OCI-LY1 (cell line): Measurements from ENCODE around the gene C10orf88.

Experiments used
- EZH2 ChIP-seq: fragments of 200-600 bp; sonication (generic), shearing (Covaris generic); IDR thresholded peaks from 2 replicates; pipeline ENCODE4 v1.8.0; 2017; ENCODE audit warnings: borderline replicate concordance, mixed run types, mild to moderate bottlenecking, antibody characterized with exemption, low read length, moderate library complexity, mixed read lengths
- TF ChIP-seq, protein P1 (sequence below): fragments of 200-600 bp; sonication (generic), shearing (Covaris generic); IDR thresholded peaks from 2 replicates; pipeline ENCODE4 v1.5.1; 2017; ENCODE audit warnings: mild to moderate bottlenecking, antibody characterized with exemption, low read length, moderate library complexity, mixed read lengths

DNA sequence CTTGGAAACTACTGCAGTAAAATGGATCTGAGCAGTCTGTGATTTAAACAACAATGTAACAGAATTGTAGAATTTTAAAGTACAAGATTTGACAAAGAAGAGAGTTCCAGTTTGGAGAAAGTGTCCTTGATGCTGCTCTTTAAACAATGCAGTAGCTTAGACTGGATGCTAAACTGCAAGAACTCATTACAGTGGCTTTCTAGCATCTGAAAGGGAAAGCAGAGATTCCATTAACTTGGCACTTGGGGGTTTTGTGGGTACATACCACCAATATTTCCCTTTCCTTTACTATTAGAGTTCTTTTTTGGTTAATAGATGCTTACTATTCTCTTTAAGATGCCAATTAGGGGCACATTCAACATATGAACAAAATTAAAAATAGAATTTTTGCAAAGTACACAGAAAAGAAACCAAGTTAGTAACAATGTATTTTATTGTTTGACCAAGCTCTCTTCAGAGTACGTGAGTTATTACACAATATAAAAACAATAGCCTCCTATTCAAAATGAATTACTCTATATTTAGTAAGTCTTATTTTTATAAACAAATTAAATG lies 38.1 kb upstream of the C10orf88 start:
- TF ChIP-seq, protein P1, sequence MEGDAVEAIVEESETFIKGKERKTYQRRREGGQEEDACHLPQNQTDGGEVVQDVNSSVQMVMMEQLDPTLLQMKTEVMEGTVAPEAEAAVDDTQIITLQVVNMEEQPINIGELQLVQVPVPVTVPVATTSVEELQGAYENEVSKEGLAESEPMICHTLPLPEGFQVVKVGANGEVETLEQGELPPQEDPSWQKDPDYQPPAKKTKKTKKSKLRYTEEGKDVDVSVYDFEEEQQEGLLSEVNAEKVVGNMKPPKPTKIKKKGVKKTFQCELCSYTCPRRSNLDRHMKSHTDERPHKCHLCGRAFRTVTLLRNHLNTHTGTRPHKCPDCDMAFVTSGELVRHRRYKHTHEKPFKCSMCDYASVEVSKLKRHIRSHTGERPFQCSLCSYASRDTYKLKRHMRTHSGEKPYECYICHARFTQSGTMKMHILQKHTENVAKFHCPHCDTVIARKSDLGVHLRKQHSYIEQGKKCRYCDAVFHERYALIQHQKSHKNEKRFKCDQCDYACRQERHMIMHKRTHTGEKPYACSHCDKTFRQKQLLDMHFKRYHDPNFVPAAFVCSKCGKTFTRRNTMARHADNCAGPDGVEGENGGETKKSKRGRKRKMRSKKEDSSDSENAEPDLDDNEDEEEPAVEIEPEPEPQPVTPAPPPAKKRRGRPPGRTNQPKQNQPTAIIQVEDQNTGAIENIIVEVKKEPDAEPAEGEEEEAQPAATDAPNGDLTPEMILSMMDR, result no peak
- no peak for TF ChIP-seq EZH2
